ENCODE measurements around the gene SHISA8.

SHISA8 gene

GRCh38 chr22:41917903-41918791, 3.3 kb upstream of the SHISA8 start (continued):
- TF ChIP-seq PRDM6 (tag by site-specific recombination; IDR thresholded peaks at IDR 0.05) (no peak), ZNF623 (tag by site-specific recombination; IDR thresholded peaks at IDR 0.05) (no peak), ZNF157 (tag by site-specific recombination; IDR thresholded peaks at IDR 0.05) (no peak), ZNF561 (tag by site-specific recombination; IDR thresholded peaks at IDR 0.05; ENCODE audit: borderline replicate concordance) (no peak), ZNF585B (tag by site-specific recombination; IDR thresholded peaks at IDR 0.05) (no peak), ZNF670 (tag by site-specific recombination; IDR thresholded peaks at IDR 0.05; ENCODE audit: low read depth) (no peak), ZNF155 (tag by site-specific recombination; IDR thresholded peaks at IDR 0.05) (no peak), ZNF645 (tag by site-specific recombination; IDR thresholded peaks at IDR 0.05) (no peak), EGR2 (tag by site-specific recombination; IDR thresholded peaks at IDR 0.05; ENCODE audit: low read depth) (no peak), ZBTB48 (tag by site-specific recombination; IDR thresholded peaks at IDR 0.05) (no peak), ZBTB17 (tag by site-specific recombination; IDR thresholded peaks at IDR 0.05) (peak; percentile 51), KLF7 (tag by site-specific recombination; IDR thresholded peaks at IDR 0.05; ENCODE audit: borderline replicate concordance) (no peak)

GRCh38 chr22:41917375-41917902, 2.6 kb upstream of the SHISA8 start:
- ChIA-PET CTCF (interaction anchor here (1.1 to 2.0 kb wide), 3 partner anchors 24 to 250 kb away, joined by 3 to 10 read pairs (median 5); no protein-coding TSS in a partner anchor), POLR2A (interaction anchor here (0.7 to 3.7 kb wide), 3 partner anchors 9 to 29 kb away, joined by 3 to 13 read pairs (median 4); partner anchors contain the start of genes CENPM and TNFRSF13C)
- H3K4me1 ChIP-seq (ENCODE audit: control insufficient read depth, insufficient read depth, low read length), result peaks cover 6% of the 10 kb centered on the region

More at GRCh38 chr22:41917375-41917902, 2.6 kb upstream of the SHISA8 start:
- Histone ChIP-seq H3K9me3 (ENCODE audit: control insufficient read depth, insufficient read depth, low read depth, low read length) (no peaks in the 10 kb centered on the region), H3K4me3 (ENCODE audit: low read depth, low read length) (no peak overlapping the region), H3K27ac (ENCODE audit: extremely low read depth, low read depth, low read length) (no peak overlapping the region), H3K36me3 (ENCODE audit: control insufficient read depth in 2 of 2, insufficient read depth in 1 of 2, low read length in 2 of 2) (no peaks in the 10 kb centered on the region)
- no peak for TF ChIP-seq ZNF830 (tag by site-specific recombination; IDR thresholded peaks at IDR 0.05; ENCODE audit: low read depth)
- no peak for TF ChIP-seq TCF7L2 (IDR thresholded peaks at IDR 0.05; ENCODE audit: borderline replicate concordance, low read depth, low read length)
- no peak for TF ChIP-seq ZNF549 (tag by site-specific recombination; IDR thresholded peaks at IDR 0.05)
- TF ChIP-seq ZNF404 (tag by site-specific recombination; IDR thresholded peaks at IDR 0.05), result no peak
- no peak for TF ChIP-seq ZNF701 (tag by site-specific recombination; IDR thresholded peaks at IDR 0.05)
- no peak for TF ChIP-seq ZNF580 (tag by site-specific recombination; IDR thresholded peaks at IDR 0.05)
- no peak for TF ChIP-seq ZNF362 (tag by site-specific recombination; IDR thresholded peaks at IDR 0.05)
- no peak for TF ChIP-seq HOXC10 (CRISPR knock-in tag; IDR thresholded peaks at IDR 0.05)
- TF ChIP-seq SCRT2 (tag by site-specific recombination; IDR thresholded peaks at IDR 0.05), result no peak
- TF ChIP-seq PRDM10 (tag by site-specific recombination; IDR thresholded peaks at IDR 0.05), result no peak
- no peak for TF ChIP-seq ZFP41 (tag by site-specific recombination; IDR thresholded peaks at IDR 0.05; ENCODE audit: borderline replicate concordance)
- no peak for TF ChIP-seq ZNF146 (tag by site-specific recombination; IDR thresholded peaks at IDR 0.05)
- TF ChIP-seq ELK4 (IDR thresholded peaks at IDR 0.05; ENCODE audit: borderline replicate concordance, low read depth, low read length), result no peak
- no peak for TF ChIP-seq ZNF548 (tag by site-specific recombination; IDR thresholded peaks at IDR 0.05)
- no peak for TF ChIP-seq SP7 (tag by site-specific recombination; IDR thresholded peaks at IDR 0.05)

Measured in HEK293 (cell line).